PFSK-1 (cell line): Measurements from ENCODE around the gene ACTN4.

Experiments used
- FOXP2 ChIP-seq: optimal IDR thresholded peaks from 2 replicates; pipeline ENCODE3; 2011; ENCODE audit warnings: borderline replicate concordance, control low read depth, inconsistent platforms; ENCODE audit not compliant: insufficient read depth; ENCODE audit errors: extremely low read length, extremely low read depth
- POLR2AphosphoS5 ChIP-seq: IDR thresholded peaks from 2 replicates; pipeline ENCODE4 v1.6.1; 2012; ENCODE audit warnings: low read depth, mild to moderate bottlenecking, control low read depth, low read length, moderate library complexity
- REST ChIP-seq, 2 experiments: IDR thresholded peaks; 2 replicates each; pipeline versions ENCODE4 v1.6.1 to v1.8.0; 2011 to 2012; ENCODE audit warnings: low read depth in 2 of 2, low read length in 2 of 2, control low read depth in 1 of 2, inconsistent platforms in 1 of 2, mild to moderate bottlenecking in 1 of 2, moderate library complexity in 1 of 2; ENCODE audit not compliant: insufficient read depth in 1 of 2
- SIN3A ChIP-seq: IDR thresholded peaks from 2 replicates; pipeline ENCODE4 v1.6.1; 2012; ENCODE audit warnings: mild to moderate bottlenecking, low read length, moderate library complexity, borderline replicate concordance; ENCODE audit not compliant: insufficient read depth
- TAF1 ChIP-seq: IDR thresholded peaks from 2 replicates; pipeline ENCODE4 v1.6.1; 2012; ENCODE audit warnings: low read length, control low read depth, borderline replicate concordance; ENCODE audit not compliant: insufficient read depth

ACTN4 gene

GRCh38 chr19:38673030-38673429 is 25.6 kb downstream of the ACTN4 start:
- TF ChIP-seq REST (IDR thresholded peaks at IDR 0.05; ENCODE audit: insufficient read depth in 1 of 2, low read depth in 2 of 2, low read length in 2 of 2) (no peak), TAF1 (no peak), SIN3A (no peak), FOXP2 (no peak), POLR2AphosphoS5 (no peak)

DNA sequence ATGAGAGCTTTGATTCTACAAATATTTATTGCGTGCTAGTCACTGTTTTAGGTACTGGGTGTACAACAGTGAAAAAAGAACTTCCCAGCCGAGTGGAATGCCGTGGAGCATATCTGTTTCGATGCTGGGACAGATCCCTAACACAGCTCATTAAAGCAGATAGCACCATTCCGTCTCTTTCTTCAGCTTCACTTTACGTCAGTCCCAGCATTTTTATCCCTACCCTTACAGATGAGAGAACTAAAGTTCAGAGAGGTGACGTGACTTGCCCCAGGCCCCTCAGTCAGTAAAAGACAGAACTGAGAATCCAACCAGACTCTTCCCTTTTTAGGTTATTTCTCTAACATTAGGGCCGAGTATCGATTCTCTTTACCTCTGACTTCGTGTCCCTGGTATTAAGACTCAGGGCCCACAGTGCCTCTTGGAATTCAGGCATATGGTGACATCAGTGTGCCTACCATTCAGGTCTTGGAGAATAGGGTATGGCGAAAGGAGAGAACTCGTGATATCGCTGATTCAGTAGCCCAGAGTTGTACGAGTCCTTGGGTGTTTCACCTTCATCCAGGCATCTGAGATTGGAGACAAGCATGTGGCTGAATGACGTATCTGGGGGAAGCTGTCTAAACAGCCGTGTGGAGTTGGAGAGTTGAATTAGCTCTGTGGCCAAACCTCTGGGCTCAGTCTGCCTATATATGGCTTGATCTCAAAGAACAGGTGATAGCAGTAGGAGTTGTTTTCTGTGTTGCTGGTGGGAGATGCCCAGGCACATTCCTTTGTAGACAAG is 27.1 kb downstream of the ACTN4 start:
- TF ChIP-seq REST (IDR thresholded peaks at IDR 0.05; ENCODE audit: insufficient read depth in 1 of 2, low read depth in 2 of 2, low read length in 2 of 2): no peak
- no peak for TF ChIP-seq POLR2AphosphoS5
- TF ChIP-seq FOXP2: no peak
- no peak for TF ChIP-seq SIN3A
- no peak for TF ChIP-seq TAF1

DNA sequence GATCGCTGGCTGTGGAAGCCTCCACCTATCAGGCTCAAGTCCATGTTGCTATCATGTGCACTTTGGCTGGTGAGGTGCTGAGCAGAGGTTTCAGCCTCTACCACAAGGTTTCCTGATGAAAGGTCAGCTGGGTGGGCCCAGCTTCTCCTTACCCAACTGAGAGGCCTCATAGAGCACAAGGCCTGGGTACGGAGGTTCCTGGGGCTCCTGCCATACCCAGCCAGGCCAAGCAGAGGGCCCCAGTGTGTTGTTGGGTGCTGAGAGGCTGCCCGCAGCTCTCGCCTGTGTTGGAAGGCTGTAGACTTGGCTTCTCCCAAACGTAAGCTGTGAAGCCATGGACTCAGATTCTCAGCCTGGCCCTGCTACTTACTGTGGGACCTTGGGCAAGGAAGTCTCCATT is 28.2 kb downstream of the ACTN4 start:
- no peak for TF ChIP-seq TAF1
- no peak for TF ChIP-seq POLR2AphosphoS5
- no peak for TF ChIP-seq FOXP2
- TF ChIP-seq SIN3A: no peak
- no peak for TF ChIP-seq REST (IDR thresholded peaks at IDR 0.05; ENCODE audit: insufficient read depth in 1 of 2, low read depth in 2 of 2, low read length in 2 of 2)

DNA sequence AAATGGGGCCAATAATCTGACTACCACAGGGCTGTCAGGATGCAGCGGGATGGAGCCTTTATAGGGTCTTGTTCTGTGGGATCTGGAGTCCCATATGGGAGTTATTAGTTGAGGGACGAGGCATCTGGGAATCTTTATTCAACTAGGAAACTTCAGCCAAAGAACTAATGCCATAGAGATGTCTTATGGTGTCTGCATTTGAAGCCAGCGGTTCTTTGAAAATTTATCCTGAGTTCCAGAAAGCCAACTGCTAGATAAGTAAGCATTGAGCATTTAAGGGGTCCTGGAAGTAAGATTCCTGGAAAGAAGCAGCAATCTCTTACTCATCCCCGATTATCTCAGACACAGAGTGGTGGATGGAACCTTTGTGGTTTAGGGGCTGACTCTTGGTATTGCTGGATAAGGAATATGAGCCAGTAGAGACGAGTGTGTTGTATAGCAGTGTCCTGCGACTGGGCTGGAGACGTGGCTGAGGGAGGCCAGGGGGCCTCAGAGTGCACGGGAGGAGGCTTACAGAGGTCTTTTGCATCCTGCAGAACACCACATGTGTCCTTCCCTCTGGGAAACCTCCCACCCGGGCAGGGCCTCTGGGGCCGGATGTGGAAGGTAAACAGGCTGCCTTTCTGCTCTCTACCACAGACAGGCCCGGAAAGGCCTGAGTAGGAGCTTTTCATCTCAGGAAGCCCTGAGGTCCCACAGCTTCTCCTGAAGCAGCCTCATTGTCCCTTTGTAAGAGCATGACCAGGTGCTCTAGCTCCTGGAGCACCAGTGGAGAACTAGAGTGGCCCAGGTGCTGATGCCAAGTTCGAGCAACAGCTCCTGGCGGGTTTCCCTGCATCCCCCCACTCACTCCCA is 28.8 kb downstream of the ACTN4 start:
- TF ChIP-seq SIN3A (0 out of 2 replicates have a peak, but pooled peaks have one; percentile 48), FOXP2 (peak; percentile 94), REST (IDR thresholded peaks at IDR 0.05; ENCODE audit: insufficient read depth in 1 of 2, low read depth in 2 of 2, low read length in 2 of 2) (no peak), POLR2AphosphoS5 (no peak), TAF1 (no peak)
